Urothelium cell line (cell line): ENCODE data around the gene RERE.
A peak's percentile ranks its signal among the peaks of the same experiment; 100 is the strongest.

Experiments
- DNase-seq: peaks from one replicate; pipeline ENCODE4 v3.0.0; 2011; ENCODE audit warnings: low spot score, mixed read lengths
- FAIRE-seq: peaks from 2 replicates; lab custom pipeline; 2011; peaks lifted over from hg19 to GRCh38; lab: Jason Lieb, UNC

RERE gene

DNA sequence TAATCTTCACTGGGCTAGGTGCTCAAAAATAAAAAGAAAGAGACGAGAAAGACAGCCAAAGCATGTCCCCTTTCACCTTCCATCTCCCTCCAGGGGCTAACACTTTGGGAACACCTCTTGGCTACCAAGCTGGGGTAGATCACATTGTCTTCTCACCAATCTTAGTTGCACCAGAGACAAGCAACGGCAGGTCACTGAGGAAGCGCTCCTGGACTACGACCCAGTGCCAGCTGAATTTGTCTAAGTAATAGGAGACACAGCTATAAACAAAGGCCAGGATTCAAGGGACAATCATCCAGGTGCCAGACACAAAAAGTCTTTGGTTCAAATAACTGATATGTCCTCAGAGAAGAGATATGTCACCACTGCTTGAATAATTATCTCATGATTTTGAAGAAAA, 399.1 kb downstream of the RERE start:
- FAIRE-seq (no peak), DNase-seq (no peak)

DNA sequence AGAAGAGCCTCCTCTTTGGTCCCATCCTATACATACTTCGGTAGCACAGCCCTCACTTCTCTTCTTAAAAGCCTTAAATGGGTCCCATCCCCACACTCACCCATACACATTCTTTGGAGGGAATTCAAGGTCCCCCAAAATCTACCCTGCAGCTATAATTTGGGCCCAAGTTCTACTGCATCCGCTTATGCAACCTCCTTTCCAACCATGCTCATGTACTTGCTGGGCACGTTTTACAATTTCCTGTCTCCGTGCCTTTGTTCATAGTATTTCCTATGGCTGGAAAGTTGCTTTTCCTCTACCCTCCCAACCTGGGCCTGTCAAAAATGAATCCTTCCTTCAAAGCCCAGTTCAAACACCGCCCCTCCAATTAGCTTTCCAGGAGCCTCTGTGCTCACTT, 399.8 kb downstream of the RERE start:
- DNase-seq: no peak
- FAIRE-seq: no peak

GRCh38 chr1:8416881-8417280, 400.6 kb downstream of the RERE start:
- no peak for DNase-seq

GRCh38 chr1:8415526-8416278, 401.7 kb downstream of the RERE start:
- no peak for FAIRE-seq
- DNase-seq: no peak

More at GRCh38 chr1:8416881-8417280, 400.6 kb downstream of the RERE start:
- no peak for FAIRE-seq

GRCh38 chr1:8412183-8412831, 405.1 kb downstream of the RERE start:
- FAIRE-seq (no peak), DNase-seq (peak; percentile 25)

GRCh38 chr1:8411803-8412182, 405.6 kb downstream of the RERE start:
- DNase-seq: no peak
- no peak for FAIRE-seq

- FAIRE-seq (no peak), DNase-seq (no peak)
Measured at GRCh38 chr1:8410791-8411190, 406.6 kb downstream of the RERE start.

DNA sequence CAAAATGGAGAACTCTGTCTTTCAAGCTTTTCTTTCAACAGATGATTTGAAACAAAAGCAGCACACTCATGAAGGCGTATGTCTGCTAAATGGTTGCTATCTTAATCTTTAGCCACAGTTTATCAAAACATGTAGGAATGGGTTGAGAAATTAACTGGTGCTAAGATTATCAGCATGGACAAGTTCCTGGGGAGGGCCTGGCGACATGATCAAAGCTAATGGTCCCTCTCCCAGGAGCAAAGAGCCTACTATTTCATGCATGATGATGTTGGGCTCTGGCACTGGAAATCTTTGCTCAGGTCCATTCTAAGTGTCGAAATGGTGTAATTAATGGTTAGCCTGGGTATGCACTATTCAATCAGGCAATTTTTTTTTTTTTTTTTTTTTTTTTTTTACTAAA, 407.8 kb downstream of the RERE start:
- FAIRE-seq: no peak

DNA sequence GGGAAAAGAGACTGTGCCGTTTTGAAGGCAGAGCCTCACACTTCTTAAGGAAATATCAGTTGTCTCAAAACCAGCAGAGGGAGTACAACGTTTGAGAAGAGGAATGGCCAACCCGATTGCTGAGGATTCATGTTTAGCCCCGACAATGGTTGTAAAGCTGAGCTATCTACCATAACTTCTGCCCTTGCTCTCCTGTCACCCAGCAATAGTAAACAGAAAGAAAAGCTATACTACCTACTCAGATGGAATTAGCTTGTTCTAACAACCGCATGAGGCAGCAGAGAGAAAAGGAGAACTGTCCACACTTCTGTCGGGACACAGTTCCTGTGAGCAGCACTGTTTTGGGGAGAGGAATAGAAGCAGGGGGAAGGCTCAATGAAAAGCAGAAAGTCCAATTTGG, 408.3 kb downstream of the RERE start:
- FAIRE-seq (no peak), DNase-seq (no peak)

More for the DNA sequence above, 407.8 kb downstream of the RERE start:
- no peak for DNase-seq

DNA sequence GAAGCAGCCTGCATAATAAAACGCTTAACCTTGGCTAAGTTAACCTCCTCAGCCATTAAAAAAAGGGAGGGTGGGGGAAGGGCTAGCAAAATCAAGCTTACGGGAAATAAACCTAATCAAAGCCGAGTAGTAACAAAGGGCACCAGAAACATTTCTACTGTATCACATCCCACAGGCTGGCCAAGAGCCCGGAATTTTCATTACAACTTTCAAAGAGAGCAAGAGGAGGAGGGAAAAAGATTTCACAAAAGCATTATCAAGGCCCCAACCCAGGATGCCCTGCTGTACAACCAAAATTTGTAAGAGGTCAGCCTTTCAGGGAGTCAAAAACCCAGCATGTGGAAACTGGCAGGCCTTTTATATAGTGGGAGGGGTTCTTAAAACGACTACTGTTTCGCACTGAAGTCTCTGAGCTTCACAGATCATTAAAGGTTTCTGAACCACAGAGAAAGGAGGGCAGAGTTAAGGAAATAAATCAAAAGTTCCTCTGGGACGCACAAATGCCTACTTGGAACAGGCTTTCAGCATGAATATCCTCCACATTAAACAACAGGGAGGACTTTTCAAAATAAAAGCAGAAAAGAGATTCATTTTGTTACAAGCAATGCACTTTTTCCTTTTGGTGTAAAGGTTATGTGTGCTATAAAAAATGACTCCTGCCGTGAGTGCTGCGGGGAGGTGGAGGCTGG, 409.1 kb downstream of the RERE start:
- DNase-seq (no peak), FAIRE-seq (no peak)

- no peak for FAIRE-seq
- no peak for DNase-seq
Measured at GRCh38 chr1:8407652-8408051, 409.8 kb downstream of the RERE start.

GRCh38 chr1:8406960-8407359, 410.5 kb downstream of the RERE start:
- FAIRE-seq (no peak), DNase-seq (no peak)

DNA sequence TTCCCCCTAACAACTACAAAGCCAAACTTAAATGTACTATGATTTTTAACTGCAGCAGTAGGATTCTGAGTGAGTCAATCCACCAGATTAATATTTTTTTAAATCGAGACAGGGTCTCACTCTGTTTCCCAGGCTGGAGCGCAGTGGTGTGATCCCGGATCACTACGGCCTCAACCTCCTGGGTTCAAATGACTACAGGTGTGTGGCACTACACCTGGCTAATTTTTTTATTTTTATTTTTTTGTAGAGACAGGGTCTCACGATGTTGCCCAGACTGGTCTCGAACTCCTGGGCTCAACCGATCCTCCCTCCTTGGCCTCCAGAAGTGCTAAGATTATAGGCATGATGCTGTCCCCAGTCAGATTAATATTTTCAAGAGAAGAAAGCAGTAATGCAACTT, 411.4 kb downstream of the RERE start:
- no peak for DNase-seq
- FAIRE-seq: no peak

DNA sequence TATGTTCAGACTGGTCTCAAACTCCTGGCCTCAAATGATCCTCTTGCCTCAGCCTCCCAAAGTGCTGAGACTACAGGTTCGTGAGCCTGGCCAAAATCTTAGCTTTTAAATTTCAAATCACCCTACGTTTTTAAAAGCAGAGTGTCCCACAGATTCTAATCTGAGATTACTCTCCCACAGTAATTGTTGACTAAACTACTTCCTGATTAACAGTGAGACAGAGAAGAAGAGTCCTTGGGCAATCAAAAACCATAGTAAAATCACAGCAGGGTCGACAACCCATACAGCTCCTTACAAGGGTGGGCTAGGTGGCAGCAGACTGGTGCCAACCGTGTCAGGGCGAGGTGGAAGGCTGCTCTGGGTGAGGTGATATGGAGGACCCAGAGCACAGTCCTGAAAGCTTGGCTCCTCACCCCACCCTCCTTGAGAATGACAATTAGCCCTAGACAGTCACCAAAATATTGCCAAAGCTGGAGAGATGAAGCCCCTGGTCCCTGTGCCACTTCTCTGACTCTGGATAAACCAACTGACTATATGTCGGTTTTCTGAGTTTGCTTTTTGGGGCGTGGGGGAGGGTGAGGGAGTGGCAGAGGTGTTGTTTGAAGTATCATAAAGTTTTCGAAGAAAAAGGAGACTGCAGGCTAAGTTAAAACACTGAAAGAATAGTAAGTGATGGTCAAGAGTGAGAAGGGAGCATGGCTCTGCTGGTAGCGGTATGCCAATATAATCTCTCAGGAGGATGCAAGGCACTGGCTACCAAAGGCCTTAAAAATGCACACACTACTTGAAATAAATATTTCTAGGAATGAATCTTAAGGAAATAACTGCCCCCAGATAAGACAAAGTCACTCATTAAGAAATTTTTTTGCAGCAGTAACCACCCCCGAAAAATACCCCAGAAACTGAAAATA, 412.7 kb downstream of the RERE start:
- DNase-seq: no peak
- no peak for FAIRE-seq

GRCh38 chr1:8402109-8402710, 415.2 kb downstream of the RERE start:
- FAIRE-seq (no peak), DNase-seq (no peak)

DNA sequence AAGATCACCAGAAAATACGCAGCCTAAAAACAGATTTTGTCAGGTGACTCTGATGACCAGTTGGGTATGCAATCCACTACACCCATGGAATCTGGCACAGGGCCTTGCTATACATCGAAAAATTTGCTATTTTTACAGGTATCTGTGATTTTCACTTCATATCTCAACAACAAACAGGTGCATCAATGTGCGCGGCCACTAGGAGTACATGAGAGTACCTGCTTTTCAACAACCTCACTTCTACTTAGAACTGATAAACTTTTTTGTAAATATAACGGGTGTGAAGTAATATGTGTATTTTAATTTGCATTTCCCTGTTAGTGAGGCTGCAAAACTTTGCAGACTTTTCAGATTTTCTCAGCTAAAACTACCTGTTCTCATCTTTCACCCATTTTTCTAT, 418.8 kb downstream of the RERE start:
- no peak for FAIRE-seq
- DNase-seq: no peak

DNA sequence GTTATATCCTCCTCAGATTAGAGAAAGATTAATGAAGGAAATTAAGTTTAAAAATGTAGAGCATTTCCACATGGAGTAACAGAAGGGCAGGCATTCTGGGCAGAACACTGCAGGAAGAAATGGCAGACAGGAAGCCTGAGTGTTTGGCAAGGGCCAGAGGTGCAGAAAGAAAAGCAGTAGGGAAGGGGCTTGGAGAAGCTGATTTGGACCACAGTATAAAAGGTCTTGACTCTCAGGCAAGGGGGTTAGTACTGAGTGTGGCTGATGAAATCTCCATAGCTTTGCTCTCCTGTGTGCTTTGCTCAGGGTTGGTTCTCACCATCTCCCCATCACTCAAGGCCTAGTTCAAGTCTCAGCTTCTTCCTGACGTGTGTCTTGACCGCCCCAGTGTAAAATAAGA, 419.4 kb downstream of the RERE start:
- no peak for FAIRE-seq
- no peak for DNase-seq

- DNase-seq: no peak
- FAIRE-seq: no peak
Measured at GRCh38 chr1:8397511-8397910, 419.9 kb downstream of the RERE start.

DNA sequence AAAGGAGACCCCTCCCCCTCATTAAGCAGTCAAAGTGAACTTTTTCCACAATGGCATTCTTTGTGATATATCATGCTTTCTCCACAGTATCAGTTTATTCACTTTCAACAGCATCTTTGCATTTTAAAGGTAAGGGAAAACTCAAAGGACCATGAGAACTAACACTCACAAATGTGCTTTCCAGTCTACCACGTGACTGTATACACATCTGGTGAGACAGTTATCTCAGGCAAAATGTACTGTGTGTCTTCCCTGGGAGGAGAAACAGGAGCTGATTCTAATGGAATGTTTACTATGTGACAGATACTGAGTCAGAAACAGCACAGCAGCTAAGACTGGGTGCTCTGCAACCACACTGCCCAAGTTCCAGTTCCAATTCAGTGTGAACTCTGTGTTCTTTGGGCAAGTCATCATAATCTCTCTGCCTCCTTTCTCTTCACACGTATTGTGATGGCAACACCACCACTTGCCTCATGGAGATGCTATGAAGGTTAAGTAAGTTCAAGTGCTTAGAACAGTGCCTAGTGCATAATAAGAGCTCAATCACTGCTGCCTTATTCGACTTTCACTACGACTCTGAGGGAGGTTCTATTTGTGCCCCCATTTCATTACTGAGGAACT, 420.5 kb downstream of the RERE start:
- DNase-seq (peak; percentile 74), FAIRE-seq (no peak)
